NCI-H446 (cell line): ENCODE measurements around the gene PCGF3.
"Not testable (repeated sequence)": the region's sequence is repeated elsewhere in the genome, so short reads cannot be mapped to it uniquely, and the experiment has no call there.

Source experiments
- DNase-seq, 2 experiments: peaks; one replicate each; lab custom pipeline; 2025; lab: John Stamatoyannopoulos, UW

The PCGF3 gene

DNA sequence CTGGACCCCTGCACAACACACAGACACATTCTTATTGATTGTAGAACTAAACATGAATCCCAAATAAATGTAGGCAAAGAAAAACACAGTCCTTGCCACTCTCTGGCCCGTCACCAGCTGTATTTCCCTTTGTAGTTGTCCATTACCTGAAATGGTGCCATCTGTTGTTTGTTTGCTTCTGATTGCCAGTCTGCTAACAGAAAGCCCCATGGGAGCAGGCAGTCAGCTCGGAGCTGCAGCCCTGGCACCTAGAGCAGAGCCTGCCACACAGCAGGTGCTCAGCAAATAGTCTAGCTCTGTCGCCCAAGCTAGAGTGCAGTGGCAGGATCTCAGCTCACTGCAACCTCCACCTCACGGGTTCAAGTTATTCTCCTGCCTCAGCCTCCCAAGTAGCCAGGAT is 91.4 kb downstream of the PCGF3 start:
- peak in 1 of 2 experiments; percentile 44 for DNase-seq

DNA sequence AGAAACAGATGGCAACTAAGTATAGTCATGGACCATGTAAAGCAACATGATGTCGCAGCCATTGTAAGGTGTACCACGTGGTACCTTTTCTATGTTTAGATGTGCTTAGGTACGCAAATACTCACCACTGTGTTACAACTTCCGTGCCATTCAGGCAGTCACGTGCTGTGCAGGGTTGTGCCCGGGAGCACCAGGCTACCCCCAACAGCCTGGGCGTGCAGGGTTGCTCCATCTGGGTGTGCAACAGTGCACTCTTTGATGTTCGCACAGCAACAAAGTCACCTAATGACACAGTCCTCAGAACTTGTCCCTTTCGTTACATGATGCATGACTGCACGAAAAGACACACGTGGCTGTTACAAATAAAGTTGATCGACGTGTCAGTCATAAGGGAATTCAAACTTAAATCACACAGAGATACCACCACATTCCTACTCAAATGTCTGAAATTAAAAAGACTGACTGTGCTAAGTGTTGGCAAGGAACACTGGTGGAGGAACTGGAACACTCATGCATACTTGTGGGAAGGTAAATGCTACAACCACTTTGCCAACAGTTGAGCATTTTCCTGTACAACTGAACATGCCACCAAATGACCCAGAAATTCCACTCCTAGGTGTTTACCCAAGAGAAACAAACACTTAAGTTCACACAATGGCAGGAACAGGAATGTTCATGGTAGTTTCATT is 95.9 kb downstream of the PCGF3 start:
- DNase-seq = no peak

DNA sequence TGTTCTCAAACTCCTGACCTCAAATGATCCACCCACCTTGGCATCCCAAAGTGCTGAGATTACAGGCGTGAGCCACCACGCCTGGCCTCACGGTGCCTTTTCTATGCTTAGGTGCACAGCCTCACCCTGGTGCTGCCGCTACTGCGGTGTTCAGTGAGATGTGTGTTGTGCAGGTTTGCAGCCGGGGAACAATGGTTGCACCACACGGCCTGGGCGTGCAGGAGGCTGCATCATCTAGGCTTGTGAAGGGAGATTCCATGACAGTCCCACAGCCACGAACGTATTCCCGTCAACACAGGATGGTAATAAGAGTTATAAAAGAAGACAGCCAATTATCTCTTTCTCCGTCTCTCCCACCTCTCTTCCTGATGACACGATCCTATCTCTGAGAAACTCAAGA is 98.3 kb downstream of the PCGF3 start:
- DNase-seq = no peak

DNA sequence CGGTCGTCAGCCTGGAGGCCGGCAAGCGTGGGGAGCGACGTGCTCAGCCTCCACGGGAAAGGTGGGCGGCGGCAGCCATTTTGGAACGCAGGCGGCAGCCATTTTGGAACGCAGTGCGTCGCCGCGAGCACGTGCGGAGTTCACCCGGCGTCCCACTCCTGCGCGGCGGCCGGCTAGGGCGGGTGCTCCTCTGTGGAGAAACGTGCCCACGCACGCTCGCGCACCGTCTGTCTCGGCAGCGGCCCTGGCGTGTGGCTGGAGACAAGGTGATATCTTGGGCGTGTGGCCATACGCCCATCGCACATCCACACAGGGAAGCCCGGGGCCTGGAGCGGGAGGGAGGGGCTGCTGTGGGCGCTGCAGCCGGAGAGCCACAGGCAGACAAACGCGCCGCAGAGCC is 99.2 kb downstream of the PCGF3 start:
- no peak for DNase-seq

DNA sequence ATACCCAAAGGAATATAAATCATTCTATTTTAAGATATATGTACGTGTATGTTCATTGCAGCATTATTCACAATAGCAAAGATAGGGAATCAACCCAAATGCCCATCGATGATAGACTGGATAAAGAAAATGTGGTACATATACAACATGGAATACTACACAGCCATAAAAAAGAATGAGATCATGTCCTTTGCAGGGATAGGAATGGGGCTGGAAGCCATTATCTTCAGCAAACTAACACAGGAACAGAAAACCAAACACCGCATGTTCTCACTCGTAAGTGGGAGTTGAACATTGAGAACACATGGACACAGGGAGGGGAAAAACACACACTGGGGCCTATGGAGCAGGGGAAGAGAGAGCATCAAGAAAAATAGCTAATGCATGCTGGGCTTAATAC is 101.3 kb downstream of the PCGF3 start:
- not testable (repeated sequence) for DNase-seq

DNA sequence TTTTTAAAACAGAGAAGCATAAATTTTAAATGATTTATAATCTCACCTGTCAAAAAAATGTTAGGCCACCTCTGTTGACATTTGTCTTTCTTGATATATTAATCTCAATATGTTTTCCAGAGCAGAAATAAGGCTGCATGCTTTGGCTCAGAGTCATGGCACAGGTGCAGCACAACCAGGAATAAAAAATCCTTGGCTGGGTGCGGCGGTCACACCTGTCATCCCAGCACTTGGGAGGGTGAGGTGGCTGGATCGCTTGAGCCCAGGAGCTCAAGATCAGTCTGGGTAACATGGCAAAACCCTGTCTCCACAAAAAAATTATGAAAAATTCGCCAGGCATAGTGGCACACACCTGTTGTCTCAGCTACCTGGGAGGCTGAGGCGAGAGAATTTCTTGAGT is 102.2 kb downstream of the PCGF3 start:
- no peak for DNase-seq

DNA sequence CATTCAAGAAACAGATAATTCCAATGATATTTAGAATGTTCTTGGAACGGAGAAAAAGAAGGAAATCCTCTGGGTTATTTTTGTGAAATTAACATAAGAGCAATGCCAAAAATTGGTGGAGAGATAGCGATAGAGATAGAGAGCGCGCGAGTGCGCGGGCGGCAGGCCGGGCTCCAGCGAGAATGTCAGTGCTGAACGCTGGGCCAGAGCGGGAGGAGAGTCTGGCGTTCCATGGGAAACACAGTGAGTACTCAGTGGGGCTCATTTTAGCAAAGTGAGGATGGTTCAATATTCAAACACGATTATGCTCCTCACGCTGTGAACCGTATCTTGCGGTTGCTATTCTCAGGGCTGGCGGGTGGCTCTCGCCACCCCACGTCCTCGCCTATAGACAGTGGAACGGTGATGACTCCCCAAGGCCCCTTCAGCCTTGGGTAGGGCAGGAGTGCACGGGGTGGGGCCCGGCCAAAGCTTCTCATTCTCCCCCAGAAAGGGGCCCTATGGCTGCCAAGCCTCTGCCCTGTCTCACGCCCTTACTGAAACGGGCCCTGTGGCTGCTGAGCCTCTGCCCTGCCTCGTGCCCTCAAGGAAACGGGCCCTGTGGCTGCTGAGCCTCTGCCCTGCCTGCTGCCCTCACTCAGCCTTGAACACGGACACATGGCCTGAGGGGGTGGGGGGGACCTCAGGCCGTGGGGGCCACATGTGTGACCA is 103.4 kb downstream of the PCGF3 start:
- DNase-seq = no peak

DNA sequence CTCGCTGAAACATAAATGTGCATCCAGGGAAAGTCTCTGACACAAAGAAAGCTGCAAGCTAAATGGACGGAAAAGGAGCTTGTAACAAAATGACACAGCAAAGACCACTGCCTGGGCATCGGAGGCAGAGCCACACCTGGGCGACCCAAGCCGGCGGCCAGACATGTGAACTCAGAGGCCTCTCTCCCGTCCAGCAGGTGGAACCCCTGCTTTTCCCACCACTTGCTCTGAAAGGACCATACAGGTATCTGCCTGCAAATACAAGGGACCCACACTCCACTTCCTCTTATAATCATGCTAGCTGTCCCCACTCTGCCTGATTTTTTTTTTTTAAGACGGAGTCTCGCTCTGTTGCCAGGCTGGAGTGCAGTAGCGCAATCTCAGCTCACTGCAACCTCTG is 108.3 kb downstream of the PCGF3 start:
- no peak for DNase-seq

DNA sequence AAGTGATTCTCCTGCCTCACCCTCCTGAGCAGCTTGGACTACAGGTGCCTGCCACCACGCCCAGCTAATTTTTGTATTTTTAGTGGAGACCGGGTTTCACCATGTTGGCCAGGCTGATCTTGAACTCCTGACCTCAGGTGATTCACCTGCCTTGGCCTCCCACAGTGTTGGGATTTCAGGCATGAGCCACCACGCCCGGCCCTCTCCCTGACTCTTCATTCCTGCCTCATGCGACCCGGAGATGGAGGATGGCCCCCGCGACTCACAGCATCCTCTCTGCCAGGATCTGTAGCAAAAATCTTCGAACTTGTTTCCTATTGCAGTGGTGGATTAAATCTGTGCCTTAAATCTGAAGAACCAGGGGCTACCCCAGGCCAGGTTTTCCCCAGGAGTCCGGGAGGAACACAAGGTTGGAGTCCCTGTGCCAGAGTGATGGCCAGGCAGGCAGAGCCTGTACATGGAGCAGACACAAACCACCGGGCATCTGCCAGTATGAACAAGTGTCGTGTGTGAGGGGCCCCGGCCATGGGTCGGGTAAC is 108.7 kb downstream of the PCGF3 start:
- DNase-seq = no peak

DNA sequence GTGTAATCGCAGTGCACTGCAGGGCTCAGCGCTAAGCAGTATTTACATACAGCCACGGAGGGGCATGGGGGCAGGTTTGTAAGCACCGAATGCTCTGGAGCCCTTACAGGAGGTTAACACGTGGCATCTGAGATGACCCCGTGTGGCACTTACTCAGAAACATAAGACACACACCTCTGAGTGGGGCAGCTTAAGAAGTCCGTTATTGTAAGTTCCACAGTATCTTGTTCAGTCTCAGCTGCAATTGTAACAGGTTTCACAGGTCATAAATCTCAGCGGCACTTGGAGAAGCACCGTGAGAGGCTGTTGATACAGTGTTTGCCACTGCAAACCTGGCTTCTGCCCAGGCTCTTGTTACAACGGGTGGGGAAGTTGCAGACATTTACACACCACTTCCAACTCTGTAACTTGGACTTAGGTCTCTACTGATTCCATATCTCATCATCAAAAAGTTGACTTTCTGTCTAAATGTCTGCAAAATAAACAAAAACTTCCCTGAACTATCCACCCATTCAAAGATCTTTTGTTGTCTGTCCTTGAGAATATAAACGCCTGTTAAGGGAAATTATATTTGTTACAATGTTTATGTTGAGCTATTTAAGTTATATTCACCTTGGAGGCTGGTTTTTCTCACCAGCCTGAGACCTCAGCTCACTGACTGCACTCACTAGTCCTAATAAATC is 110.0 kb downstream of the PCGF3 start:
- no peak for DNase-seq

DNA sequence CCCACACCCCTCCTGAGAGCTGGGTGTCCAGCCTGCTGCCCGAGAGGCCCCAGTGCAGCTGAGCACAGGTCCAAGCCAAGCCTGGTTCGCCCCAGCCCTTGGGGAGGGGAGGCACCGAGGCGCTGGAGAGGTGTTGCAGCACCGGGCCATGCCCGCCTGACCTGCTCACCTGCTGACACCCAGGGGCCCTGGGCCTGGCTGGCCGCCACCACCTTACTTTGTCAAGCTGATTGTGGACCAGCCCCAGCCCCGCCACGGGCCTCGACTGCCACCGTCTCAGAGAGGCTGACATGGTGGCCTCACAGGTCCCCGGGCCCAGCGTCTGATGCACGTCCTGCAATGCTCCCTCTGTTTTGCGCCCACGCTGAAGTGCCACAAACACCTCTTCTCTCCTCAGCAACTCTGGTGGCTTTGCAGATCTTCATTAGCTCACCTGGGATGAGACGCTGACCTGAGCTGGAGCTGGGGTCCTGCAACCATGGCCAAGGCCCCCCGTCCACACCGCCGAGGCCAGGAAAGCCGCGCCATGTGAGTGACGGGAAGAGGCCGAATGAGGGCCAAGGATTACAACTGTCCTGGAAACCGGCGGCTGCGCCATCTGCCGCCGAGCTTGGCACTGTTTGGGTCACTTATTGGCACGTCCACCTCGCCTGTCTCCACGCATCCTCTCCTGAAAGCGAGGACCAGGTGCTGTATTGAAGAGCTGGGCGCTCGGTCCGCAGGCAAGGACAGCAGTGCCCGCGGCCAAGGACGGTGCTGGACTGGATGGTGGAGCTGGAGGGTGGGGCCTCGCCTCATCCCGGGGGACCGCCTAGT is 112.7 kb downstream of the PCGF3 start:
- no peak for DNase-seq

DNA sequence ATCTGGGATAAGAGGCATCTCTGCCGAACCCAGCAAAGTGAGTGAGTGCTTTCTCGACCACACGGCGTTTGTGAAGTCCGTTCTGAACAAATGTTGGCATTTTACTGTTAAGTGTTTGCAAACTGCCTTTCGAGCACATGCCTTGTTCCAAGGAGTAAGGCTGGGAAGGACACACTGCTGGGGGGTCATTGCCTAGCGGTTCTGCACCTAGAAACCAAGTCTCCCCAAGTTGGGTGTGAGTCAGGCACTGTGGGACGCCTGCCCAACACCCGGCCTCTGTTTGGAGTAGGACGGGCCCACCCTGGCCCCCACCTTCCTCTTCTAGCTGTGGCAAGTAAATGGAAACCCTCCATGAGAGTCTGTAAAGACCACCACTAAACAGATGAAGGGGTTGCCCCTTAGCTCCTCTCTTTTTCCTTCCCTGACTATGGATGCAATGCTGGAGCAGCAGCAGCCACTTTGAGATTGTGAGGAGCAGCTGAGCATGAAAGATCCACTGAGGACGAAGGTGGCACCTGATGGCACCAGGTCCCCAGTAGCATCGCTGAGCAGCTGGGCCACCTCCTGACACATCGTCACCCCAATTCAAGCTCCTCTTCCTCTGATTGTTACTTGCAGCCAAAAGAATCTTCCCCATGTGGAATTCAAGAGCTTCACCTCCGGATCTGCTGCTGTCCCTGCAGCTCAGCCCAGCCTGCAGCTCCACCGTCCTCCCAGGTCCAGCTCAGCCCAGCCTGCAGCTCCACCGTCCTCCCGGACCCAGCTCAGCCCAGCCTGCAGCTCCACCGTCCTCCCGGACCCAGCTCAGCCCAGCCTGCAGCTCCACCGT is 114.0 kb downstream of the PCGF3 start:
- DNase-seq = no peak
